HepG2 (cell line): Measurements from ENCODE around the gene DOCK3.

Source experiments
- MAX ChIP-seq: IDR thresholded peaks from 2 replicates; pipeline ENCODE4 v1.6.1; 2012; ENCODE audit warnings: inconsistent platforms
- TAF1 ChIP-seq: sonication (generic); formaldehyde crosslinking; IDR thresholded peaks from 2 replicates; pipeline ENCODE4 v1.4.0; 2020; ENCODE audit warnings: missing genetic modification reagents

GRCh38 chr3:51057121-51057520 lies 382.4 kb downstream of the DOCK3 start:
- TF ChIP-seq TAF1 (no peak), MAX (no peak)
